A549 (cell line): Measurements from ENCODE around the gene ARHGAP26. TPM values are rescaled to one million over a fixed set of nuclear protein-coding genes. Genes with fewer than 3 reads are reported as not detected.

ENCODE experiments used
- ATAC-seq, 2 experiments: fragments of 200-7000 bp in 1 of 2; fragments of >200 bp in 1 of 2; cut with Nextera tagmentation in 1 of 2; cut with Tn5 transposase in 1 of 2; 3 replicates each; pipeline versions ENCODE4 v1.8.0 to v1.9.1; 2018 to 2020; ENCODE audit warnings: mild to moderate bottlenecking in 1 of 2, moderate library complexity in 1 of 2
- CTCF ChIA-PET: fragments of 300-600 bp; sonication (Branson Sonifier 250); formaldehyde crosslinking; extraction: SDS; loops from one replicate; lab custom pipeline; 2021; ENCODE audit warnings: antibody characterized with exemption, inconsistent platforms; lab: Yijun Ruan, JAX
- POLR2A ChIA-PET: fragments of 350-600 bp; formaldehyde crosslinking; extraction: SDS; loops from one replicate; lab custom pipeline; 2021; ENCODE audit warnings: antibody characterized with exemption, inconsistent platforms; lab: Yijun Ruan, JAX
- DNase-seq, 2 experiments: peaks; one replicate each; pipeline versions ENCODE4 v3.0.0 to v3.0.0-alpha.2; 2011 to 2016; ENCODE audit warnings: low read depth in 1 of 2, low spot score in 1 of 2
- FAIRE-seq: peaks from 2 replicates; lab custom pipeline; 2011; peaks lifted over from hg19 to GRCh38; lab: Jason Lieb, UNC
- H3K27ac ChIP-seq, 2 experiments: fragments of >200 bp; sonication (Bioruptor Twin); formaldehyde crosslinking; 3 replicates each; pipeline ENCODE4 v1.5.1; 2016 to 2017
- H3K4me1 ChIP-seq: fragments of >200 bp; sonication (Bioruptor Twin); formaldehyde crosslinking; 3 replicates; pipeline ENCODE4 v1.6.1; 2016
- H3K4me2 ChIP-seq: fragments of >200 bp; sonication (Bioruptor Twin); formaldehyde crosslinking; 3 replicates; pipeline ENCODE4 v1.6.1; 2016
- H3K4me3 ChIP-seq: fragments of >200 bp; sonication (Bioruptor Twin); formaldehyde crosslinking; 3 replicates; pipeline ENCODE4 v1.5.1; 2016
- H3K9me3 ChIP-seq: fragments of >200 bp; sonication (Bioruptor Twin); formaldehyde crosslinking; 3 replicates; pipeline ENCODE4 v1.6.1; 2016
- ATOH8 ChIP-seq: fragments of 250-450 bp; sonication (Bioruptor Pico); IDR thresholded peaks from 2 replicates; pipeline ENCODE4 v1.5.0; 2020; ENCODE audit warnings: low read depth, mild to moderate bottlenecking, moderate library complexity
- BHLHE40 ChIP-seq: IDR thresholded peaks from 2 replicates; pipeline ENCODE4 v1.6.1; 2012; ENCODE audit warnings: low read depth, low read length, inconsistent platforms
- CBX8 ChIP-seq: fragments of 200-600 bp; sonication (generic); IDR thresholded peaks from 2 replicates; pipeline ENCODE4 v1.6.1; 2016
- EHF ChIP-seq: fragments of 250-450 bp; sonication (Bioruptor Pico); IDR thresholded peaks from 2 replicates; pipeline ENCODE4 v1.5.0; 2020; ENCODE audit warnings: mild to moderate bottlenecking
- EP300 ChIP-seq, 2 experiments: fragments of >200 bp; sonication (Bioruptor Twin); formaldehyde crosslinking; IDR thresholded peaks; 2 replicates in 1 of 2; 3 replicates in 1 of 2; pipeline ENCODE4 v1.6.1; 2016 to 2017
- ESRRA ChIP-seq: fragments of 150-350 bp; IDR thresholded peaks from 2 replicates; pipeline ENCODE4 v1.6.1; 2014; ENCODE audit warnings: mild to moderate bottlenecking, low read length, borderline replicate concordance
- FOSB ChIP-seq: fragments of 250-450 bp; sonication (Bioruptor Pico); IDR thresholded peaks from 2 replicates; pipeline ENCODE4 v1.5.0; 2020; ENCODE audit warnings: mild to moderate bottlenecking, moderate library complexity
- HES2 ChIP-seq: fragments of >200 bp; sonication (Bioruptor Twin); formaldehyde crosslinking; IDR thresholded peaks from 2 replicates; pipeline ENCODE4 v1.6.1; 2016
- HOXA7 ChIP-seq: fragments of 250-450 bp; sonication (Bioruptor Pico); IDR thresholded peaks from 2 replicates; pipeline ENCODE4 v1.5.0; 2020; ENCODE audit warnings: mild to moderate bottlenecking, moderate library complexity
- JUNB ChIP-seq: fragments of >200 bp; sonication (Bioruptor Twin); formaldehyde crosslinking; IDR thresholded peaks from 2 replicates; pipeline ENCODE4 v1.6.1; 2016
- MAFK ChIP-seq: fragments of 450-650 bp; IDR thresholded peaks from 2 replicates; pipeline ENCODE4 v1.6.1; 2014; ENCODE audit not compliant: partially characterized antibody
- MYC ChIP-seq: IDR thresholded peaks from 2 replicates; pipeline ENCODE4 v1.6.1; 2012; ENCODE audit warnings: mild to moderate bottlenecking, inconsistent platforms, low read length, improper control_type of control experiment, borderline replicate concordance
- NR3C1 ChIP-seq: fragments of >200 bp; sonication (Bioruptor Twin); formaldehyde crosslinking; IDR thresholded peaks from 3 replicates; pipeline ENCODE4 v1.6.1; 2017
- PBX3 ChIP-seq: IDR thresholded peaks from 2 replicates; pipeline ENCODE4 v1.6.1; 2012
- POLR2A ChIP-seq: IDR thresholded peaks from 2 replicates; pipeline ENCODE4 v1.6.1; 2012; ENCODE audit warnings: mild to moderate bottlenecking, low read length
- RAD21 ChIP-seq, 2 experiments: fragments of >200 bp in 1 of 2; sonication (Bioruptor Twin) in 1 of 2; formaldehyde crosslinking in 1 of 2; IDR thresholded peaks in 1 of 2; conservative IDR thresholded peaks in 1 of 2; 2 replicates in 1 of 2; 3 replicates in 1 of 2; pipeline ENCODE4 v1.6.1; 2012 to 2018; ENCODE audit warnings: inconsistent platforms in 1 of 2
- RARB ChIP-seq: fragments of 250-450 bp; sonication (Bioruptor Pico); IDR thresholded peaks from 2 replicates; pipeline ENCODE4 v1.8.0; 2021; ENCODE audit warnings: mild to moderate bottlenecking, moderate library complexity
- REST ChIP-seq: fragments of 200-600 bp; sonication (generic); IDR thresholded peaks from 2 replicates; pipeline ENCODE4 v1.6.1; 2016; ENCODE audit warnings: antibody characterized with exemption, mild to moderate bottlenecking, moderate library complexity
- RNF2 ChIP-seq: fragments of 200-600 bp; sonication (generic); IDR thresholded peaks from 2 replicates; pipeline ENCODE4 v1.6.1; 2016; ENCODE audit warnings: low read depth, mild to moderate bottlenecking, antibody characterized with exemption, moderate library complexity, borderline replicate concordance
- WGBS: methylation state at CpG from one replicate; pipeline ENCODE4 v1.1.6; 2017; ENCODE audit errors: missing lambda C conversion rate; 5-methylcytosine and 5-hydroxymethylcytosine counted together
- polyA plus RNA-seq, 4 experiments: library from polyadenylated mRNA; depleted of rRNA in 3 of 4; stranded (reverse); fragments of >200 nt; fragmentation: RNase III in 1 of 4; extraction: RNeasy Plus Mini Kit Qiagen cat#74134 plus additional on column Dnase treatment in 1 of 4; gene quantifications; 2 replicates in 3 of 4; 3 replicates in 1 of 4; pipeline ENCODE4 v1.2.3, GENCODE V29; 2011 to 2017

Gene ARHGAP26
- polyA plus RNA-seq, 2 of the 4 experiments (the other 2 are of a cell fraction), result 6.6 to 19.1 TPM

- 78% methylated on average over 4 of the region's 4 CpGs for WGBS
- TF ChIP-seq ATOH8 (CRISPR knock-in tag) (no peak), FOSB (CRISPR knock-in tag) (no peak), MAFK (no peak), ESRRA (no peak)
- TF ChIP-seq, all 56 proteins: peak for 0
- H3K9me3 ChIP-seq, result no peaks in the 10 kb centered on the region
- FAIRE-seq (no peak), ATAC-seq (no peak), DNase-seq (no peak)
- POLR2A ChIA-PET, result no interaction called here
- H3K4me1 ChIP-seq, result no peaks in the 10 kb centered on the region
- no peak overlapping the region for H3K4me3 ChIP-seq
- no peak overlapping the region for H3K4me2 ChIP-seq
- H3K27ac ChIP-seq, result no peak overlapping the region
- CTCF ChIA-PET, result interaction anchor here (1.2 kb wide), 1 partner anchor 17 kb away, joined by 4 read pairs; no protein-coding TSS in a partner anchor
Measured at GRCh38 chr5:143134900-143135299, 364.7 kb downstream of the ARHGAP26 start.

GRCh38 chr5:143135832-143136551 lies 365.8 kb downstream of the ARHGAP26 start:
- H3K9me3 ChIP-seq, result no peaks in the 10 kb centered on the region
- 74% methylated on average over 5 of the region's 5 CpGs for WGBS
- ATAC-seq (no peak), DNase-seq (no peak), FAIRE-seq (no peak)
- ChIA-PET POLR2A (no interaction called here), CTCF (interaction anchor here (0.6 to 1.2 kb wide), 2 partner anchors 16 to 17 kb away, joined by 3 to 4 read pairs; no protein-coding TSS in a partner anchor)
- H3K27ac ChIP-seq, result no peak overlapping the region
- H3K4me1 ChIP-seq, result peaks cover 7% of the 10 kb centered on the region; the same call in 1 of the 3 replicates
- H3K4me2 ChIP-seq, result no peak overlapping the region
- no peak for TF ChIP-seq JUNB
- TF ChIP-seq PBX3, result no peak
- no peak overlapping the region for H3K4me3 ChIP-seq

- FAIRE-seq, result no peak
- ChIA-PET CTCF (interaction anchor here (1.2 to 1.4 kb wide), 3 partner anchors 9 to 12 kb away, joined by 3 to 5 read pairs (median 4); no protein-coding TSS in a partner anchor), POLR2A (no interaction called here)
- H3K27ac ChIP-seq, result no peak overlapping the region
- no peak overlapping the region for H3K4me3 ChIP-seq
- no peak overlapping the region for H3K4me2 ChIP-seq
- 87% methylated on average over 8 of the region's 8 CpGs for WGBS
- DNase-seq, result no peak
- ATAC-seq, result no peak
- TF ChIP-seq RNF2, result no peak
- TF ChIP-seq EHF (CRISPR knock-in tag), result no peak
- no peak for TF ChIP-seq EP300 (IDR thresholded peaks at IDR 0.05)
- no peak for TF ChIP-seq CBX8
- TF ChIP-seq HOXA7 (CRISPR knock-in tag), result no peak
- TF ChIP-seq RAD21 (conservative IDR thresholded peaks at IDR 0.05 in 1 of 2, IDR thresholded peaks at IDR 0.05 in 1 of 2), result no peak
- no peaks in the 10 kb centered on the region for H3K9me3 ChIP-seq
- peaks cover 7% of the 10 kb centered on the region; the same call in 1 of the 3 replicates for H3K4me1 ChIP-seq
Measured at GRCh38 chr5:143138839-143139238, 368.7 kb downstream of the ARHGAP26 start.

GRCh38 chr5:143139585-143139984 lies 369.4 kb downstream of the ARHGAP26 start:
- WGBS, result 94% methylated on average over 9 of the region's 9 CpGs
- TF ChIP-seq ATOH8 (CRISPR knock-in tag) (no peak), BHLHE40 (no peak), NR3C1 (no peak), FOSB (CRISPR knock-in tag) (no peak), RNF2 (no peak), REST (no peak), MYC (no peak), POLR2A (no peak), RARB (CRISPR knock-in tag) (no peak), HES2 (no peak)
- FAIRE-seq (no peak), ATAC-seq (no peak), DNase-seq (no peak)
- H3K4me2 ChIP-seq, result no peak overlapping the region
- no peak overlapping the region for H3K4me3 ChIP-seq
- ChIA-PET CTCF (interaction anchor here (1.2 to 2.0 kb wide), 4 partner anchors 10 to 13 kb away, joined by 3 to 6 read pairs (median 4); no protein-coding TSS in a partner anchor), POLR2A (no interaction called here)
- H3K4me1 ChIP-seq, result peaks cover 7% of the 10 kb centered on the region; the same call in 1 of the 3 replicates
- no peak overlapping the region for H3K27ac ChIP-seq
- no peaks in the 10 kb centered on the region for H3K9me3 ChIP-seq
